HL-60/S4 (cell line): ENCODE measurements around the gene REV1.

Experiments
- in situ Hi-C: fragments of 300-500 bp; cut with MboI; formaldehyde crosslinking; loops from 2 replicates; pipeline ENCODE4 v1.14.3; 2022; ENCODE audit warnings: low sequenced_read_pairs

Gene REV1

DNA sequence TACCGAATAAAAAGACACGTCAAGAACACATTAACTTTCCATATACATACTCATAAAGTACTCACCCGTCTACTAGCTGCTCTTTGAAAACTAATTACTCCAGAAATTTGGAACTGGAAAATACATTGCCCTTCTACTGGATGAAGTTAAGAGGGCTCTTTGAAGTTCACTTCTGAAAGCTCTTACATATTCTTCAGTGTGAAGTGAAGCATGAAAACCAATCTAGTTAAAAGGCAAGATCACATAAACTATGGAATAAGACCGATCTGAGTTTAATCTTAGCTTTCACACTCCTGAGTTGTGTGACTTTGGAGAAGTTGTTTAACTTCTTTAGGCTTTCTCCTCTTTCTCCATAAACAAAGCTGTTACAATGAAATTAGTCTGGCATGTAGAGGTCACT is 38.5 kb downstream of the REV1 start:
- in situ Hi-C loops: no loop called here

DNA sequence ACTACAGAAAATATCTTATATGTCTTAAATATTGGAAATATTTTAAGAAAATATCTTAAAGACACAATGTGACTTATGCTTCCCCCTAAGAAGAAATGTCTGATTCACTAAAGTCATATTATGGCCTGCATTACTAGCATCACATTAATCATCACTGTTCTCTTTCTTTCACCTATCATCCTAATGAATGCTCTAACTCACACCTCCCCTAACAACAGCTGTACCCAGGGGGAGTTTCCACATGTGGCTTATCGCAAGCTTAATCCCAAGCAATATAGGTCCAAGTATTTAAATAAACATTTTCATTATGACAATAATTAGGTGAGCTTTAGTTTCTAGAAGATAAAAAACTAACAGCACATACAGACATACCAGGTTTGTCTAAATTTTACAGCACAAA is 39.6 kb downstream of the REV1 start:
- in situ Hi-C loops: no loop called here

DNA sequence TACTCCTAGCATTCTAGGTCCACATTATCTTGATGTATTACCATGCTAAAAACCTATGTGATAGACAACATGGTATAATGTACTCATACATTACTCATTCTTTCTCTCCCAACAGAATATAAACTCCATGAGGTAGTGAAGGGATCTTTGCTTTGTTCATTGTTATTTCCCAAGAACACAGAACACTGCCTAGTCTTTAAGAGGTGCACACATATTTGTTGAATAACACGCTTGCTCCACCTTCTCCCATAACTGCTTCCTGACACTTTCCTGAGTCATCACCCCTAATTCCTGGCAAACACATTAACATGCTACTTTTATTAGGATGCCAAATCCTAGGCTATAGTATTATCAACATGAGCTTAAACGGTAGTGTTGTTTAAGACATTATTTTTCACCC is 41.3 kb downstream of the REV1 start:
- in situ Hi-C loops: no loop called here

DNA sequence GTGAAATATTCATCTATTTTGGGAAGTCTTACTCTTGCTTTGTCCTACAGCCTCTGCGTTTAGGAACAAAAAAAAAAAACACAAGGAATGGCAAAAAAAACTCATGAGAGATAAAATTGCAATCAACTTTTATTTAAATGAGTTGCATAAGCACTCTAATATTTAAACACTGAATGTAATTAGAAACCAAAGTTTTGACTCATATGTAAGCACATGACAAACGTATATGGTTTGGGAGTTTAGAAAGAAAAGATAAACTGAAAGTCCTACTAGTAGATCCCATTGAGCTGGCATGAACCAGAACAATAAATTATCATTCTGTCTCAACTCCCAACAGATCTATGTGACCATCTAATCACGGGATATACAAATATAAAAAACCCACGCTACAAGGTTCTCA is 44.8 kb downstream of the REV1 start:
- in situ Hi-C loops: no loop called here

DNA sequence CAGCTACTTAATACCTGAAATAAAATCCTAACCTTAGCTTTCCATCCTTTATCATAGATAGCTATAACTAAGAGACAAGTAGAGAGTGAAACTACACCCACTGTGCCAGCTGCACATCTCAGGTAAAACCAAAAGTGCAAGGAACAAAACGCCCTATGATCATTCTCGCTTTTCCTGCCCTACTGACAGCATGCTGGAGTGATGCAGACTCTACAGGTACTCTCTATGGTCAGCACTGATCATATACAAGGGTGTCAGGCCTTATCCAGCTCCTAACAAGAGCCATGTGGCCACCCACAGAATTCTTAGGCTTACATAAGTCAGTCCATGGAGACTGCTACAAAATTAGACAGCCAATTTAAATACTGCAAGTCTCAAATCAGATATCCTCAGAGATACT is 45.6 kb downstream of the REV1 start:
- in situ Hi-C loops: no loop called here

DNA sequence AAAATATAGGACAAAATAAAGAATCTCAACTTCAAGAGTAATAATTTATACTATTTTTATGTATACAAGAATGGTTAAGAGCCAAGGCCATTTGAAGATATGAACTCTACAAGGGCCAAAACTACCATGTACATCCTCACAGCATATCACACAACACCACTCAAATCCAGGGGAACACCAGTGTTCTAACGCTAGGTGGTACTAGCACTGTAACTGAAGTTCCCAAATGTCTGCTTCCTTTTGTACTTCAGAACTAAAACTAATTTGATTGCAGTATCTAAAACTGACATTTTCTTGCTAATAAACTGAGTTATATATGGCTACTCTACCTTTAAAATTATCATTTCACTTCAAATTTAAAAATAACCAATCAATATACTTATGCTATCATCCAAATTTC is 47.0 kb downstream of the REV1 start:
- in situ Hi-C loops: no loop called here

DNA sequence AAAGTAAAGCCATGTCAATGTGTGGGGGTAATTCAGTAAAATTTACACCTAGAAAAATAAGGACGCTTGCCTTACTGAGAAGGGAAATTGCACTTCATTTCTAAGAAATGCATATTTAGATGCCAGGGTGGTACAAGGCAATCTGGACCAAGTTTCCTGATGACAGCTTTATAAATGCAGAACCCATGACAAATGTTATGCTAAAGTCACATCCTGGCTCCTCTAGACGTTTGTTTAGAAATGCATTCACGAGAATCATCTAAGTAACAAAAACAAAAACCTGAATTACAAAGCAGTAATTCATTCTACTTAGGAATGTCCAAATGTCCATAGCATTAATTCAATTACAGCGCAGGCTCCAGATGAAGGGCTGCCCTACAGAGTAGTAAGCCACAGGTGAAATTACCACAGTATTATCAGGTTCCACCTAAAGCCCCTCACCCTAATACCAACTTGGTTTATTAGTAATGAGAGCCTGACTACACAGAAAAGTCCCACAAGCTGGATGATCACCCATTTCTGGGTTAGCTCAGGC is 49.8 kb downstream of the REV1 start:
- in situ Hi-C loops: no loop called here

DNA sequence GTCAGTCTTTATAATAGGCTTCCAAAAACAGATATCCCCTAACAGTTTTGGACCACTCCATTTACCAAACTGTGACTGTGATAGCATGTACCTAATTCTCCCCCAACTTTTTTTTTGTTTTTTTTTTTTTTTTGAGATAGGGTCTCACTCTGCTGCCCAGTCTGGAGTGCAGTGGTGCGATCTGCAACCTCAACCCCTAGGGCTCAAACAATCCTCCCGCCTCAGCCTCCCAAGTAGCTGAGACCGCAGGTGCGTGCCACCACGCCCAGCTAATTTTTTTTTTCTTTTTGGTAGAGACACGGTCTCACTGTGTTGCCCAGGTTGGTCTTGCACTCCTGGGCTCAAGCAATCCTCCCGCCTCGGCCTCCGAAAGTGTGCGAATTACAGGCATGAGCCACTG is 52.9 kb downstream of the REV1 start:
- in situ Hi-C loops: no loop called here

DNA sequence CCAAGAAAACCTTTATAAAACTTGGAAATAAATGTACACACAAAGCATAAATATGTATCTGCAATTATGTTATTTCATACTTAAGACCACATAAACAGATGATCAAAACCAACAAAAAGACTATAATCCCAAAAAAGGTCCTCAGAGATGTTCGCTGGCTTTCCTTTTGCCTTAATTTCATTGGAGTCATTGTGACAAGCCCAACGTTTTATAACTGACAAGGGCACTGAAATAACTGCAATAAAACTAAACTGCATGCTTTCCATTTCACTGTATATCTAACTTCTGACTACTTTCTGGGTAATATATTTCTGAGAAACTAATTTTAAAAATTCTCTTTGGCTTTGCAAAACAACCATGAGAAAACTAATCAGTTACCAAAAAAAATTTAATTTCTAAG is 56.5 kb downstream of the REV1 start:
- in situ Hi-C loops: no loop called here

DNA sequence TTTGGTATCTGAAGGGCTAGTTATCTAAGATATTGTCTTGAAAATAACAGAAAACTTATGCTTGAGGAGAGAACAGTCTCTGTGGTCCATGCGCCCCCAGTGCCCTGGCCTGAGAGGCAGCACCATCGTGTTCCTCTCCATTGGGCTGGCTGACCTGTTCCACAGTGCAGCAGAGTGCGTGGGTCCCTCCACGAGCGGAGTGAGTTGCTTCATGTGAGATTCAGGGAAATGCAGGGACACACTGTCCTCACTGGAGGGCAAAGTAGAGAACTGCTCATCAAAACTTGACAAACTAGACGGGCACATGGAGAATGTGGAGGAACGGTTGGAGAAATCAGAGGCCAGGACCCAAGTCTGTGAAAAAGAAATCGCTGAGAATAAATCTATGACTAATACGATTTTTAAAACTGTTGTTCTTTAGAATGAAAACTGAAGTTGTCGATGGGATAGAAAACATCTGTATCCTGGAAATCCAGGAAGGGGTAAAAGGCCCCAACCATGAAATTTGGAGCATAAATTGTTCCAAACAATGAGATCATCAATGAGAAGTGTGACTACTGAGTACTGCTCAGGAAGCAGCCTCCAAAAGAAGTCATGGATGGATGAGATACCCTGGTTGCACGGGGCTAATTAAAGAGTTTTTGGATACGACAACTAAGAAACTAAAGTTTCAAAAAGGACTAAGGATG is 58.1 kb downstream of the REV1 start:
- in situ Hi-C loops: no loop called here

DNA sequence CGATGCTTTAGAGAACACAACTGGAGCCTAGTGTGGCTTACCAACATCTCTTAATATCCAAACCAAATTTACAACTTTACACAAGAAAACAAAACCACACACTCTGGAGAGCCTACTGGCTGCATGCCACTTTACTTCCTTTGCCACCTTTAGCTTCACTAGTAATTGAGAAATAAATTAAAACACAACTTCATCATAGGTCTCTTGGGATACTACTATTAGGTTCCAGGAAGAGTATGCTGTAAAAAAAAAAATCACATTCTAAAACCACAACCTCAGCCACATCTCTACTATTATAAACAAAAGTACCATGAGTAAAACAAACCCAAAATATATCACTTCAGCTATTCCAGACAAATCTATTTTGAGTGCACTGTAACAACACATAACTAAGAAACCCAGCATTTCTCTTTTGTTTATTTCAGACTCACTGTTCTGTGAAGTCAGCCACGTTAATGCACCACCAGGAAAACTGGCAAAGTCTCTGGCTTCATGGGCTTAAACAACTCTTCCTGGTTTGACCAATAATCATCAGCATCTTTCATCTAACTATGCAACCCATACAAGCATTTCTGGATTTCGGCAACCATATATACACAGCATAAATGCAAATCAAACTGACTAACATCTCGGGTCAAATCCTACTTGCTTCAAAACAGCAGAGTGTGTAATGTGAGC is 59.1 kb downstream of the REV1 start:
- in situ Hi-C loops: no loop called here

DNA sequence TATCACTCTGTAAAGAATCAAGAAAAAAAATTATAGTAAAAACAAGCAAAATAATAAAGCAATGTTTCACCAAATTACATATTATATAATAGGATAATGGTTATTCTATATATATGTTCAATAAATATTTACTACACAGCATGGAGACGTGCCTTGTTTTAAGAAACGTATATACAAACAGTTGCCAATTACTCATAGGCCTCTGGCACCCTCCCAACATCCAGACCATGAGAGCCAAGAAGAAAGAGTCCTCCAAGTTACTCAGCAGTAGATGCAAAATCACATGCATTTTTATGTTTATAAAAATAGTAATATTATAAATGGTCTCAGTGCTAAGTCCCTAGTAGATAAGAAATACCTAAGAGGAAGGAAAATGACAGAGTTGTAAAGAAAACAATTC is 64.8 kb downstream of the REV1 start:
- in situ Hi-C loops: no loop called here

DNA sequence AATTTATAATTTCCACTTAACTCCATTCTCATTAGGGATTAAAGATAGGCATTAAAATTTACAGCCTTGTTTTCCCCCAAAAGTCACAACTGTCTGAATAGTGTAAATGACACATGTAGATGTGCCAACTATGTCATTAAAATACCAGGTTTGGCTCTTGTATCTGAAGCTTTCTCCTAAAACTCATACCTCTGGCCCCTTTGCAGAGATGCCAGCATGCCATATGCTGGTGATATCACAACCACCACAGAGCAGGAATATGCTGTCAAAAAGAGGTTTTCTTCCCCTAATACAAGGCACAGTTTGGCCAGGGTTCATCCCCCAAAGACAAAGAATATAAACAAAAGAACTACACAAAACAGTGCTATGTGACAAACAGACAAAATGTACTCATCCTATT is 65.4 kb downstream of the REV1 start:
- in situ Hi-C loops: no loop called here

DNA sequence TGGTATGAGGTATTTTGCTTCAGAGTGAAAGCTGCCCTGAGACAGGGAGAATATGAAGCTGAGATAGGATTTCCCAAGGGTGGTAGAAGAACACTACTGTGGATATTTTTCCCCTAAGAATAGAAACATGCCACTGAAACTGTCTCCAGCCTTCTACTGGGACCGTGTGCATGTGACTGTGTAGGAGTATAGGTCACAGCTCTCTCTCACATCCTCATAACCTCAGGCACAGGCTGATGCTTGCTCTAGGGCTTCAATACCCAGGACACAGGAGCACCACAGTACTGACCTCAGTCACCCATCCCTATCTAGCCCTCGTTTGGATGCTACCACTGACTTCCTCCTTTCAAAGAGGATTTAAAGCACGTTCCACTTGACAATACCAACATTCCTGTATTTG is 67.2 kb downstream of the REV1 start:
- in situ Hi-C loops: no loop called here

DNA sequence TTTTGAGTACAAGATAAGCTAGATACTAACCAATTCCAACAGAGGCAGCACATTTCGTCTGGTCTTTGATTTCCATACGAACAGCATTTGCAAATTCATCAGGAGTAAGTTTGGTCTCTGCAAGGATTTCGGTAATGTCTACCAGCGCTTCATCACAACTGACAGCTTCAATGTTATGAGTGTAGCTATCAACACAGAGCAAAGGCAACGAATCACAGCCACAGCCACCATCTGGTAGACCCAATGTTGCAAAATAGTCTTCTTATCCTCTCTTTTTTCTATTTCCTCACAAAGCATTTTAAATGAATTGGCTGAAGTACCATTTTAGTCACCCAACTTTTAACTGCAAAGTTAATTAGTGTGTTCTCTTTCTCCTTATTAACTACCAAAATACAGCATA is 68.3 kb downstream of the REV1 start:
- in situ Hi-C loops: no loop called here

DNA sequence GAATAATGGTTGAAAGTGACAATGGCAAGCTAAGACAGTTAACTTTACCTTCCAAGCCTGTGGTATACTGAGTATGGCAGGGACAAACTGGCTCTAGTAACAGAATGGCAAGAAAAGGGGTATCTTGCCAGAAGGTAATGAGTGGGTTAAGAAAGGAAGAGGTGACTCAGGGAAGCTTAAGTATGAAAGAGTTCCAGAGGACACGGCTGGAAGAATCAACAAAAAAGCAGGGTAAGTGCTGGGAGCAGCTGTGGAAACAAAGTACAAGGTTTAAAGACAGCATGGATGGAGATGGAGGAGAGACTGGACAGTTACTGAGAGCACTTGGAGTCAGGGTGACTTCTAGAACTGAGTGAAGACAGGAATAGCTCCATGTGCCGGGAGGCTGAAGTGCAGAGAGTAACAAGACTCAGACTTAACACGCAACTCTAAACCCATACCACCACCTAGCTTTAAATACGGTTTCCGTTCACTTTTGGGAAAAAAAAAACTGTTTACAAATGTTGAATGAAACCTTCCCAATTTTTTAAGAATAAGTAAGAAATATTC is 69.0 kb downstream of the REV1 start:
- in situ Hi-C loops: no loop called here

DNA sequence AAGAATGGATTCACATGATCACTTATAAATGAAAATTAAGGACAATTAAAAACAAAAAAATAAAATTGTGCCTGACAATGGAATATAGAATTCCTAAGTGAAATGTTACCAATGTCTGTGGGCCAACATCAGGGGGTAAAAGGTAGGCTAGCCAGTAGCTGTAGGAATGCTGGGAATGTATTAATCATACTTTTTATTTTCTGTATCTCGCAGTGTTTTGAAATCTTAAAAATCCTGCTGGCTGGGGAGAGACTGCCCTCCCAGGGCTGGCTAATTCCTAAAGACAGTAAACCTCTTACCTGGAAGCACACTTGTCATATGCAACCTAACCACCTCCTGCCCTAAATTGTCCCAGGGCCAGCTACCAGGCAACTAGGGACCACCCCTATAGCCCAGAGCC is 69.8 kb downstream of the REV1 start:
- in situ Hi-C loops: no loop called here

DNA sequence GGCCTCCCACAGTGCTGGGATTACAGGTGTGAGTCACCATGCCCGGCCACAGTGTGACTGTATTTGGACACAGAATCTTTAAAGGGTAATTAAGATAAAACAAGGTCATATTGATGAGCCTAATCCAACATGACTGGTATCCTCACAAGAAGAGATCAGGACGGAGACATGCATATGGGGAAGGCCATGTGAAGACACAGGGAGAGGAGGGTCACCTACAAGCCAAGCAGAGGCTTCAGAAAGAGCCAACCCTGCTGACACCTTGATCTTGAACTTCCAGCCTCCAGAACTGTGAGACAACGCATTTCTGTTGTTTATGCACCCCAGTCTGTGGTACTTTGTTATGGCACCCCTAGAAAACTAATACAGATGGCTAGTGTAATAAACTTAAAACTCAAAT is 72.4 kb downstream of the REV1 start:
- in situ Hi-C loops: no loop called here

DNA sequence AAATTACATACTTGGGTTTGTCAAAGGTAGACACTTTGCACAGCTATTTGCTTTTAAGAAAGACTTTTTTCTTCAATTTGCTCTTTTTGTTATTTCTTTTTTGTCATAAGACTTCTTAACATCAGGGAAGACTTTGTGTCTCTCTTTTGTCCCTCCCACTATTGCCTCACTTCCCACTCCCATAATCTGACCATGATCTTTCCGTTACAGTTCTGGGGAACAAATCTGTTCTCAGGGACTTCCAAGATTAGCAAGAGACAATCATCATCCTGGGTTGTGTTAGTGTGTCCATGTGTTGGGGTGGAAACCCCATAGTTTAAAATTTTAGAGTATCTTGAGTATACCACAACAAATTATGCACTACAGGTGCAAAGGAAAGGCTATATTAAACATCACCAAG is 75.3 kb downstream of the REV1 start:
- in situ Hi-C loops: no loop called here

DNA sequence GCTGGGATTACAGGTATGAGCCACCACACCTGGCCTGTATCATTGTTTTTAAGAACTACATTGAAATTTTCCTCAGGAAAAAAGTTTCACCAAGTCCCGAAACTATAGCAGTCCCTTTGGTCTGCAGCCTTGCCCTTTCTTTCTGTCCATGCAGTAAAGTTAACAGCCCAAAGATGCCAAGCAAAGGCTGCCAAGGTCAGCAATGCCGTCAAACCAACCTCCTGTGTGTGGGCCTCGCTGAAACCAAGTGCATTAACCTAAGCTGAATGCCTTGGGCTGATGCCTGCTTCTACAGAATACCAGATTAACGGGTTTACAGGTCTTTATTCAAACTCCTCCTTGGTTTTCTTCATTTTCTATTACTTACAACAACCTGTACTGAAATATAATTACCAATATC is 79.5 kb downstream of the REV1 start:
- in situ Hi-C loops: no loop called here

DNA sequence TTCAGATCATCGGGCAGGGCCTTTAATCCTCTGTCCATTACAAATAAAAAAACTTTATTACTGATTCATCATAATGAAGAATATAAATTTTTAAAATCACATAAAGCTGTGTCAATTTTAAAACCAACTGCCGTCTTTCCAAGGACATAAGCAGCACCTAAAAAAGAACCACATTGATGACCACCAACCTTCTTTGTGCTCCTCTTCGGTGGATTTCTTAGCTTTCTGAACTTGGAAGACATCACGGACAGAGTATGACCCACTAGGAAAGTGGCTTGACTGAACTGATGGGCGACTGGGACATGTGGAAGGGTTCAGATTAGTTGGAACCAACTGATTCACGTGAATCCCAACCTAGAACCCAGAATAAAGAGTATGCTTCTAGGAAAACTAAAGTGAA is 83.7 kb downstream of the REV1 start:
- in situ Hi-C loops: no loop called here
